Measurements from ENCODE around the gene SLA2.
"Not testable (repeated sequence)": the region's sequence is repeated elsewhere in the genome, so short reads cannot be mapped to it uniquely, and the experiment has no call there.

Gene SLA2

GRCh38 chr20:36645998-36646397 is at the start of gene SLA2:
Gene SLA2, minus strand, starts transcription at chr20:36646196. Its CDS starts 4,861 bp downstream, at chr20:36641335.
- no peak for DNase-seq (ENCODE audit: low spot score)

- DNase-seq (ENCODE audit: low spot score) = not testable (repeated sequence)
These were observed 49.5 kb upstream of the SLA2 start for GRCh38 chr20:36695467-36695866.

GRCh38 chr20:36688630-36689029 is 42.6 kb upstream of the SLA2 start:
- no peak for DNase-seq (ENCODE audit: low spot score)

- no peak for DNase-seq (ENCODE audit: low spot score)
These were observed 41.9 kb upstream of the SLA2 start for GRCh38 chr20:36687850-36688249.

GRCh38 chr20:36686944-36687343 is 40.9 kb upstream of the SLA2 start:
- DNase-seq (ENCODE audit: low spot score) = no peak

GRCh38 chr20:36686504-36686903 is 40.5 kb upstream of the SLA2 start:
- no peak for DNase-seq (ENCODE audit: low spot score)

- no peak for DNase-seq (ENCODE audit: low spot score)
These were observed 38.8 kb upstream of the SLA2 start for GRCh38 chr20:36684747-36685146.

GRCh38 chr20:36682311-36682710 is 36.3 kb upstream of the SLA2 start:
- DNase-seq (ENCODE audit: low spot score) = no peak

GRCh38 chr20:36677422-36677771 is 31.4 kb upstream of the SLA2 start:
- DNase-seq (ENCODE audit: low spot score) = no peak

- no peak for DNase-seq (ENCODE audit: low spot score)
These were observed 30.9 kb upstream of the SLA2 start for GRCh38 chr20:36676701-36677421.

- DNase-seq (ENCODE audit: low spot score) = not testable (repeated sequence)
These were observed 29.5 kb upstream of the SLA2 start for GRCh38 chr20:36675545-36675944.

- DNase-seq (ENCODE audit: low spot score) = no peak
These were observed 27.0 kb upstream of the SLA2 start for GRCh38 chr20:36672991-36673390.

GRCh38 chr20:36670665-36671357 is 24.8 kb upstream of the SLA2 start:
- DNase-seq (ENCODE audit: low spot score) = no peak

- DNase-seq (ENCODE audit: low spot score) = no peak
These were observed 20.3 kb upstream of the SLA2 start for GRCh38 chr20:36666181-36666740.

- DNase-seq (ENCODE audit: low spot score) = no peak
These were observed 17.0 kb upstream of the SLA2 start for GRCh38 chr20:36663031-36663430.

- no peak for DNase-seq (ENCODE audit: low spot score)
These were observed 12.3 kb upstream of the SLA2 start for GRCh38 chr20:36658300-36658699.

GRCh38 chr20:36656733-36657132 is 10.7 kb upstream of the SLA2 start:
- DNase-seq (ENCODE audit: low spot score) = no peak

- DNase-seq (ENCODE audit: low spot score) = no peak
These were observed 9.0 kb upstream of the SLA2 start for GRCh38 chr20:36655004-36655403.

GRCh38 chr20:36654506-36654905 is 8.5 kb upstream of the SLA2 start:
- DNase-seq (ENCODE audit: low spot score) = no peak

- DNase-seq (ENCODE audit: low spot score) = no peak
These were observed 7.5 kb upstream of the SLA2 start for GRCh38 chr20:36653456-36653855.

- DNase-seq (ENCODE audit: low spot score) = no peak
These were observed 1.5 kb upstream of the SLA2 start for GRCh38 chr20:36647196-36648121.

GRCh38 chr20:36646678-36647077 is 682 bp upstream of the SLA2 start:
- no peak for DNase-seq (ENCODE audit: low spot score)

Measured in hematopoietic multipotent progenitor cell treated with erythropoietin and hydrocortisone succinate and interleukin-3 and kit ligand, for 15 days (in vitro differentiated cells).